Measurements from ENCODE around the gene CAVIN3. TPM values are rescaled to one million over a fixed set of nuclear protein-coding genes. Genes with fewer than 3 reads are reported as not detected.

CAVIN3 gene
- total RNA-seq, 1 experiment from 2014 or later, result not detected

GRCh38 chr11:6271598-6271997, 48.7 kb downstream of the CAVIN3 start:
- Histone ChIP-seq H3K79me2 (ENCODE audit: low read length) (no peaks in the 10 kb centered on the region), H3K4me2 (ENCODE audit: low read depth, low read length, poor library complexity, severe bottlenecking) (no peak overlapping the region), H3K36me3 (ENCODE audit: insufficient read depth, low read length) (no peaks in the 10 kb centered on the region), H3K9me2 (replicated peaks; ENCODE audit: insufficient read depth, low read length) (no peaks in the 10 kb centered on the region), H2AFZ (ENCODE audit: low read length) (no peak overlapping the region), H3K9me3 (ENCODE audit: low read length) (no peaks in the 10 kb centered on the region), H3K27ac (ENCODE audit: low read length) (no peak overlapping the region), H3K27me3 (ENCODE audit: low read length) (no peaks in the 10 kb centered on the region), H3K4me3 (ENCODE audit: low read length) (no peak overlapping the region), H4K20me1 (ENCODE audit: insufficient read depth, low read depth, low read length) (no peaks in the 10 kb centered on the region), H3K4me1 (ENCODE audit: low read length) (no peaks in the 10 kb centered on the region), H3K9ac (ENCODE audit: low read length) (no peak overlapping the region)
- no peak for DNase-seq

GRCh38 chr11:6270584-6271246, 49.6 kb downstream of the CAVIN3 start:
- Histone ChIP-seq H4K20me1 (ENCODE audit: insufficient read depth, low read depth, low read length) (no peaks in the 10 kb centered on the region), H3K4me2 (ENCODE audit: low read depth, low read length, poor library complexity, severe bottlenecking) (no peak overlapping the region), H3K9me3 (ENCODE audit: low read length) (no peaks in the 10 kb centered on the region), H3K4me3 (ENCODE audit: low read length) (no peak overlapping the region), H3K79me2 (ENCODE audit: low read length) (no peaks in the 10 kb centered on the region), H3K4me1 (ENCODE audit: low read length) (no peaks in the 10 kb centered on the region), H3K27ac (ENCODE audit: low read length) (no peak overlapping the region), H3K9me2 (replicated peaks; ENCODE audit: insufficient read depth, low read length) (no peaks in the 10 kb centered on the region), H3K27me3 (ENCODE audit: low read length) (no peaks in the 10 kb centered on the region), H3K9ac (ENCODE audit: low read length) (no peak overlapping the region), H2AFZ (ENCODE audit: low read length) (no peak overlapping the region), H3K36me3 (ENCODE audit: insufficient read depth, low read length) (no peaks in the 10 kb centered on the region)
- no peak for DNase-seq

- no peak overlapping the region for H3K4me2 ChIP-seq (ENCODE audit: low read depth, low read length, poor library complexity, severe bottlenecking)
These were observed 50.3 kb downstream of the CAVIN3 start for GRCh38 chr11:6269994-6270393.

More at GRCh38 chr11:6269994-6270393, 50.3 kb downstream of the CAVIN3 start:
- no peak for DNase-seq
- H3K9ac ChIP-seq (ENCODE audit: low read length), result no peak overlapping the region
- H3K36me3 ChIP-seq (ENCODE audit: insufficient read depth, low read length), result no peaks in the 10 kb centered on the region
- no peaks in the 10 kb centered on the region for H3K27me3 ChIP-seq (ENCODE audit: low read length)
- H3K27ac ChIP-seq (ENCODE audit: low read length), result no peak overlapping the region
- no peaks in the 10 kb centered on the region for H3K79me2 ChIP-seq (ENCODE audit: low read length)
- H2AFZ ChIP-seq (ENCODE audit: low read length), result no peak overlapping the region
- no peaks in the 10 kb centered on the region for H3K4me1 ChIP-seq (ENCODE audit: low read length)
- H3K9me3 ChIP-seq (ENCODE audit: low read length), result no peaks in the 10 kb centered on the region
- H3K4me3 ChIP-seq (ENCODE audit: low read length), result no peak overlapping the region
- no peaks in the 10 kb centered on the region for H3K9me2 ChIP-seq (replicated peaks; ENCODE audit: insufficient read depth, low read length)
- H4K20me1 ChIP-seq (ENCODE audit: insufficient read depth, low read depth, low read length), result no peaks in the 10 kb centered on the region

Other genes starting within 250 kb of the CAVIN3 start
- not detected in 2 replicates for gene OR56B4, start 212.8 kb downstream of the CAVIN3 start, total RNA-seq (2014; rRNA removed; shearing (Covaris generic); ENCODE audit: low replicate concordance)
- gene OR52B2, start 150.2 kb downstream of the CAVIN3 start, total RNA-seq (2014; rRNA removed; shearing (Covaris generic); ENCODE audit: low replicate concordance), result 0.26 TPM in 1 of 2 replicates, not detected in the other
- gene OR52W1, start 121.3 kb downstream of the CAVIN3 start, total RNA-seq (2014; rRNA removed; shearing (Covaris generic); ENCODE audit: low replicate concordance), result not detected in 2 replicates
- gene C11orf42, start 114.9 kb downstream of the CAVIN3 start, total RNA-seq (2014; rRNA removed; shearing (Covaris generic); ENCODE audit: low replicate concordance), result not detected in 2 replicates
- 33.9 and 53.8 TPM in 2 replicates for gene FHIP1B, start 85.9 kb downstream of the CAVIN3 start, total RNA-seq (2014; rRNA removed; shearing (Covaris generic); ENCODE audit: low replicate concordance)
- 1.7 and 2.0 TPM in 2 replicates for gene CNGA4, start 81.4 kb downstream of the CAVIN3 start, total RNA-seq (2014; rRNA removed; shearing (Covaris generic); ENCODE audit: low replicate concordance)
- gene CCKBR, start 60.7 kb downstream of the CAVIN3 start, total RNA-seq (2014; rRNA removed; shearing (Covaris generic); ENCODE audit: low replicate concordance), result not detected in 2 replicates
- gene SMPD1, start 70.0 kb upstream of the CAVIN3 start, total RNA-seq (2014; rRNA removed; shearing (Covaris generic); ENCODE audit: low replicate concordance), result 2.3 and 2.9 TPM in 2 replicates
- not detected in 2 replicates for gene APBB1, start 98.6 kb upstream of the CAVIN3 start, total RNA-seq (2014; rRNA removed; shearing (Covaris generic); ENCODE audit: low replicate concordance)
- 0.22 TPM in 1 of 2 replicates, not detected in the other for gene HPX, start 120.5 kb upstream of the CAVIN3 start, total RNA-seq (2014; rRNA removed; shearing (Covaris generic); ENCODE audit: low replicate concordance)
- gene TRIM3, start 153.4 kb upstream of the CAVIN3 start, total RNA-seq (2014; rRNA removed; shearing (Covaris generic); ENCODE audit: low replicate concordance), result 13.3 and 20.4 TPM in 2 replicates
- gene ARFIP2, start 160.8 kb upstream of the CAVIN3 start, total RNA-seq (2014; rRNA removed; shearing (Covaris generic); ENCODE audit: low replicate concordance), result 36.3 and 49.7 TPM in 2 replicates
- 36.3 and 57.2 TPM in 2 replicates for gene TIMM10B, start 161.0 kb upstream of the CAVIN3 start, total RNA-seq (2014; rRNA removed; shearing (Covaris generic); ENCODE audit: low replicate concordance)
- gene DNHD1, start 176.8 kb upstream of the CAVIN3 start, total RNA-seq (2014; rRNA removed; shearing (Covaris generic); ENCODE audit: low replicate concordance), result 40.3 and 53.5 TPM in 2 replicates